Activated CD4-positive, alpha-beta memory T cell treated with anti-CD3 and anti-CD28 coated beads for 36 hours (primary cell): ENCODE measurements around the gene ZNF784. TPM values are rescaled to one million over a fixed set of nuclear protein-coding genes. Genes with fewer than 3 reads are reported as not detected.
"Not testable (repeated sequence)": the region's sequence is repeated elsewhere in the genome, so short reads cannot be mapped to it uniquely, and the experiment has no call there.

Experiments
- CTCF ChIA-PET: fragments of 350-600 bp; sonication (Branson Sonifier 250); formaldehyde crosslinking; loops from one replicate; lab custom pipeline; 2021; ENCODE audit warnings: antibody characterized with exemption, inconsistent platforms; lab: Charles Lee
- POLR2A ChIA-PET: fragments of 350-600 bp; sonication (Branson Sonifier 250); formaldehyde crosslinking; loops from one replicate; lab custom pipeline; 2021; ENCODE audit warnings: antibody characterized with exemption; lab: Charles Lee
- DNase-seq: peaks from one replicate; pipeline ENCODE4 v3.0.0-alpha.2; 2020
- H3K27ac Mint-ChIP-seq: one replicate; pipeline ENCODE4 v1.8.0; 2021; ENCODE audit warnings: mixed read lengths
- H3K27me3 Mint-ChIP-seq: one replicate; pipeline ENCODE4 v1.8.0; 2021; ENCODE audit warnings: mixed read lengths
- H3K36me3 Mint-ChIP-seq: one replicate; pipeline ENCODE4 v1.8.0; 2021; ENCODE audit warnings: mixed read lengths
- H3K4me1 Mint-ChIP-seq: one replicate; pipeline ENCODE4 v1.8.0; 2021; ENCODE audit warnings: low read depth, mixed read lengths
- H3K4me3 Mint-ChIP-seq: one replicate; pipeline ENCODE4 v1.8.0; 2021; ENCODE audit warnings: mild to moderate bottlenecking, mixed read lengths
- H3K9me3 Mint-ChIP-seq: one replicate; pipeline ENCODE4 v1.8.0; 2021; ENCODE audit warnings: mixed read lengths
- intact Hi-C: fragments of 100-400 bp; cut with micrococcal nuclease; formaldehyde crosslinking; loops from one replicate; pipeline ENCODE4 v1.15.1; 2023
- total RNA-seq, 2 experiments: library from RNA; stranded (reverse); gene quantifications; one replicate each; pipeline ENCODE4 v1.2.3, GENCODE V29; 2021

Gene ZNF784
- total RNA-seq, 2 experiments from 2014 or later: 3.9 to 4.4 TPM

DNA sequence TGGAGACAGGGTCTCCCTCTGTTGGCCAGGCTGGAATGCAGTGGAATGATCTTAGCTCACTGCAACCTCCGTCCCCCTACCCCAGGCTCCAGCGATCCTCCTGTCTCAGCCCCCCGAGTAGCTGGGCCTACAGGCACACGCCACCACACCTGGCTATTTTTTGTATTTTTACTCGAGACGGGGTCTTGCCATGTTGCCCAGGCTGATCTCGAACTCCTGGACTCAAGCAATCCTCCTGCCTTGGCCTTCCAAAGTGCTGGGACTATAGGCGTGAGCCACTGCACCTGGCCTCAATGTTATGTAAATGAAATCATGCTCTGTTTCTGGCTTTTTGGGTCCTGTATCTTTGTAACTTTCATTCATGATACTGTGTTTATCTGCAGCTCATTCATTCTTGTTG is 35.6 kb downstream of the ZNF784 start:
- no peaks in the 10 kb centered on the region for H3K9me3 Mint-ChIP-seq
- H3K4me3 Mint-ChIP-seq: no peak overlapping the region
- no peak for DNase-seq
- intact Hi-C loops: no loop called here
- no peak overlapping the region for H3K27ac Mint-ChIP-seq
- ChIA-PET POLR2A (no interaction called here), CTCF (interaction anchor here (2.0 to 3.2 kb wide), 3 partner anchors 10 to 84 kb away, joined by 7 to 12 read pairs (median 10); partner anchors contain the start of genes FIZ1 and ZNF865)
- peaks cover 18% of the 10 kb centered on the region for H3K4me1 Mint-ChIP-seq
- H3K36me3 Mint-ChIP-seq: peaks cover 8% of the 10 kb centered on the region
- H3K27me3 Mint-ChIP-seq: no peaks in the 10 kb centered on the region

DNA sequence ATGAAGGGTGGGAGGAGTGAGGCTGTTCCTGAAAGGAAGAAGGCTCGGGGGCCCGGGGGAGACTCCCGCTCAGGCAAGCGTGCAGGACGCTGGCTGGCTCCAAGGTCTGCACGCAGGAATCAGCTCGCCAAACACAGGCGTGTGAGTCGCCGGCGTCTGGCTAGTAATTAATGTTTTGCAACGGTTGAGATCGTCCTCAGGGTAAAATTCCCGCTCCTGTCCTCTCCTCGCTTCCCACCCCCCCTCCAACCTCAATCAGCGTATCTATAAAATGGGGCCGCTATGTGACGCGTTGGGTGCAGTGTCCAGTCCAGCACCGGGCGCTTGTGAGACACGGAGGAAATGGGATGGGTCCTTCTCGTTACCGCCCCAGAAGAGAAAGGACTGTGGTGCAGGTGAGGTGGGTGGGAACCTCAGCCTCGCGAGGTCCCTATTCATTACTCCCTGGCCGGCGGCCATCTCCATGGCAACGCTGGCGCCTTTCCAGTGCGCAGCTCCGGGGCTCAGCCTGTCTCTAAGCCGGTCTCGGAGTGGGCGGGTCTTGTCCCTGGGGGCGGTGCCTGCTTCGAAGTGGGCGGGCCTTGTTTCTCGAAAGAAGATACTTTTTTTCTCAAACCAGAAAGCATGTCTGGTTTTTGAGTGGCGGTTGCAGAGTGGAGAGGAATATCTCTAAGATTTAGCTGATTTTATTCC is 37.2 kb downstream of the ZNF784 start:
- Mint-ChIP-seq H3K27me3 (no peaks in the 10 kb centered on the region), H3K9me3 (no peaks in the 10 kb centered on the region), H3K36me3 (peaks cover 4% of the 10 kb centered on the region), H3K4me1 (peaks cover 19% of the 10 kb centered on the region), H3K4me3 (peak overlapping the region; percentile 75), H3K27ac (no peak overlapping the region)
- intact Hi-C loops: loop anchor here (1.0 kb wide), 1 partner anchor 12 kb away; the partner anchor contains the start of gene FIZ1
- peak; percentile 96 for DNase-seq
- POLR2A ChIA-PET: interaction anchor here (1.7 kb wide), 1 partner anchor 12 kb away, joined by 7 read pairs; the partner anchor contains the start of gene FIZ1
- CTCF ChIA-PET: interaction anchor here (1.4 to 3.2 kb wide), 4 partner anchors 12 to 83 kb away, joined by 4 to 12 read pairs (median 8); partner anchors contain the start of genes FIZ1, ZNF784 and ZNF865

DNA sequence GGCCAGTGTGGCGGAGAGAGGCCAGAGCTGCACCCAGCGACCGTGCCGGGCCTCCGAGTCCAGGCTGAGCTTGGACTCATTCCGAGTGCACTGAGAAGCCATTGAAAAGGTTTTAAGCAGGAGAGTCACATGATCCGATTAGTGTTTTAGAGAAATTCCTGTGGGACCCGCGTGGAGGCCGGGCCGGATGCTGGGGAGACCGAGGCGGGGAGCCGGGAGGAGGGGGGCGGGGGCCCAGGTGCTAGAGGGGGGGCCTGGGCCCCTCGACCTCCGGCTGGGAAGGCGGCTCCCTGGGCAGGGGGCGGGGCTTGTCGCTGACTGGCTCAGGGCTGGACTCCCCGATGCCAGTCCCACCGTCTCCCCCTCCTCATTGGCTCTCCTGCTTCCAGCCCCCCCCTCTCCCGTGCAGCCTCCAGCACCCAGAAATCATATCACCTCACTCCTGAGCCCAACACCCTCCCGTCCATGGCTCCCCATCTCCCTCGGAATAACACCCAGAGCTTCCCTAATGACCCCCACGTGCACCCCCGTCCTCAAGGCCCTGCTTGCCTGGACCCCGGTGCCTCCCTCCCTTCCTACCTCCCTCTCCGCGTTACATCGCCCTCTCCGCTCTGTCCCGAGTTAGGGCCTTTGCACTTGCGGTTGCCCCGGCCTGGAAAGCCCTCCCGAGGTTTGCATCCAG is 38.6 kb downstream of the ZNF784 start:
- H3K27ac Mint-ChIP-seq: no peak overlapping the region

DNA sequence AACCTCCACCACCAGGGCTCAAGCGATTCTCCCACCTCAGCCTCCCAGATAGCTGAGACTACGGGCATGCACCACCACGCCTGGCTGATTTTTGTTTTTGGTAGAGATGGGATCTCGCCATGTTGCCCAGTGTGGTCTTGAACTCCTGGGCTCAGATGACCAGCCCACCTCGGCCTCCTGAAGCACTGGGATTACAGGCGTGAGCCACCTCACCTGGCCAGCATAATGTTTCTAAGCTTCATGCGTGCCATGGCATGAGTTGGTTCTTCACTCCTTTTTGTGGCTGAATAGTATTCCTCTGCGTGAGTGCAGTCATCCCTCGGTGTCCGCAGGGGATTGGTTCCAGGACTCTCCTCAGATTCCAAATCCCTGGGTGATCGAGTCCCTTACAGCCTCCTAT is 39.5 kb downstream of the ZNF784 start:
- Mint-ChIP-seq H3K27ac (no peak overlapping the region), H3K4me3 (no peak overlapping the region), H3K9me3 (no peaks in the 10 kb centered on the region), H3K4me1 (peaks cover 32% of the 10 kb centered on the region), H3K27me3 (no peaks in the 10 kb centered on the region), H3K36me3 (no peaks in the 10 kb centered on the region)
- CTCF ChIA-PET: interaction anchor here (1.2 kb wide), 1 partner anchor 48 kb away, joined by 3 read pairs; no protein-coding TSS in a partner anchor
- POLR2A ChIA-PET: no interaction called here
- no peak for DNase-seq
- intact Hi-C loops: no loop called here

More for the DNA sequence above, 38.6 kb downstream of the ZNF784 start:
- Mint-ChIP-seq H3K36me3 (no peaks in the 10 kb centered on the region), H3K4me3 (peak overlapping the region; percentile 60), H3K4me1 (peaks cover 31% of the 10 kb centered on the region), H3K27me3 (no peaks in the 10 kb centered on the region), H3K9me3 (no peaks in the 10 kb centered on the region)
- CTCF ChIA-PET: interaction anchor here (1.2 to 3.2 kb wide), 2 partner anchors 47 to 81 kb away, joined by 3 to 12 read pairs; no protein-coding TSS in a partner anchor
- DNase-seq: peak; percentile 68
- POLR2A ChIA-PET: no interaction called here
- intact Hi-C loops: no loop called here

DNA sequence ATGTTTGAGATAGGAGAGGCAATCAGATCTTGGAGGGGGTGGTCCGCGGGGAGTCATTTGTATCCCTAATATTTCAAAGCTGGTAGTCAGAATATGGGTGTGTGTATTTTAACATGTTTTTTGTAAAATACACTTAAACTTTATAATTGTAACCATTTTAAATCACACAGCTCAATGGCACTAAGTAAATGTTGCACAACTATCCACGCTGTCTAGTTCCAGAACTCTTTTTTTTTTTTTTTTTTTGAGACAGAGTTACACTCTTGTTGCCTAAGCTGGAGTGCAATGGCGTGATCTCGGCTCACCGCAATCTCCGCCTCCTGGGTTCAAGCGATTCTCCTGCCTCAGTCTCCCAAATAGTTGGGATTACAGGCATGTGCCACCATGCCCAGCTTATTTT is 40.5 kb downstream of the ZNF784 start:
- H3K9me3 Mint-ChIP-seq, H3K36me3 Mint-ChIP-seq, intact Hi-C loops, POLR2A ChIA-PET, H3K27me3 Mint-ChIP-seq, H3K4me3 Mint-ChIP-seq, DNase-seq, H3K27ac Mint-ChIP-seq: not testable (repeated sequence)
- CTCF ChIA-PET: interaction anchor here (0.8 to 1.3 kb wide), 3 partner anchors 49 to 79 kb away, joined by 3 read pairs; no protein-coding TSS in a partner anchor
- H3K4me1 Mint-ChIP-seq: peaks cover 36% of the 10 kb centered on the region

DNA sequence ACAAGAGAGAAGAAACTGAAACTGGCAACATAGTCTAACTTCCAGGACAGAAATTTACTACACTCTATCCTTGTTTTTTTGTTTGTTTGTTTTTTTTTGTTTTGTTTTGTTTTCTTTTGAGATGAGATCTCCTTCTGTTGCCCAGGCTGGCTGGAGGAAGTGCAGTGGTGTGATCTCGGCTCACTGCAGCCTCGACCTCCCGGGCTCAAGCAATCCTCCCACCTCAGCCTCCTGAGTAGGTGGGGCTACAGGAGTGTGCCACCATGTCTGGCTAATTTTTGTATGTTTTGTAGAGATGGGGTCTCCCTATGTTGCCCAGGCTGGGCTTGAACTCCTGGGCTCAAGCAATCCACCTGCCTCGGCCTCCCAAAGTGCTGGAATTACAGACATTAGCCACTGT is 42.1 kb downstream of the ZNF784 start:
- not testable (repeated sequence) for H3K36me3 Mint-ChIP-seq

DNA sequence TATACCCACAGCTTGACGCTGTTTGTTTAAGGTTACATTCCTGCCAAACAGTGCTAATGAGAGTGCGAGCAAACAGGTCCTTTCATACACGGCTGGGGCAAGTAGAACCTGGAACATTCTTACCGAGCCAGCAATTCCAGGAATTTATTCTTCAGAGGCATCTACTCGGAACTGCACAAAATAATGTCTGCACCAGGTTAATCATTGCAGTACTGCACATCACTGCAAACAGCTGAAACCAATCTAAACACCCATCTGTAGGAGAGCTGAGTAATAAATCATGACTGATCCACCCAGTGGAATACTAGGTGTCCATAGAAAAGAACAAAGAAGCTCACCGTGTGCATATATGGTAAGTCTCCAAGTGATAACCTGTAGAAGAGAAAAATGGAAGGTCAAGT is 42.5 kb downstream of the ZNF784 start:
- no peak overlapping the region for H3K27ac Mint-ChIP-seq
- peaks cover 13% of the 10 kb centered on the region for H3K36me3 Mint-ChIP-seq
- H3K4me3 Mint-ChIP-seq: peak overlapping the region; percentile 76
- CTCF ChIA-PET: interaction anchor here (1.6 to 3.3 kb wide), 4 partner anchors 24 to 78 kb away, joined by 3 to 15 read pairs (median 8); partner anchors contain the start of gene ZNF865
- POLR2A ChIA-PET: interaction anchor here (1.0 kb wide), 1 partner anchor 22 kb away, joined by 3 read pairs; no protein-coding TSS in a partner anchor
- DNase-seq: no peak
- no peaks in the 10 kb centered on the region for H3K9me3 Mint-ChIP-seq
- intact Hi-C loops: no loop called here
- no peaks in the 10 kb centered on the region for H3K27me3 Mint-ChIP-seq
- H3K4me1 Mint-ChIP-seq: peaks cover 30% of the 10 kb centered on the region

More for the DNA sequence above, 42.1 kb downstream of the ZNF784 start:
- CTCF ChIA-PET: interaction anchor here (1.6 to 3.3 kb wide), 4 partner anchors 24 to 78 kb away, joined by 3 to 15 read pairs (median 8); partner anchors contain the start of gene ZNF865
- H3K27ac Mint-ChIP-seq, intact Hi-C loops, DNase-seq, H3K9me3 Mint-ChIP-seq, H3K27me3 Mint-ChIP-seq, POLR2A ChIA-PET: not testable (repeated sequence)
- Mint-ChIP-seq H3K4me3 (peak overlapping the region; percentile 76), H3K4me1 (peaks cover 34% of the 10 kb centered on the region)

GRCh38 chr19:55581145-55581822 is 43.1 kb downstream of the ZNF784 start:
- Mint-ChIP-seq H3K4me1 (peaks cover 28% of the 10 kb centered on the region), H3K36me3 (peaks cover 15% of the 10 kb centered on the region), H3K27ac (peak overlapping the region; percentile 78), H3K9me3 (no peaks in the 10 kb centered on the region), H3K4me3 (peak overlapping the region; percentile 76), H3K27me3 (no peaks in the 10 kb centered on the region)
- POLR2A ChIA-PET: interaction anchor here (1.0 kb wide), 1 partner anchor 22 kb away, joined by 3 read pairs; no protein-coding TSS in a partner anchor
- intact Hi-C loops: no loop called here
- peak; percentile 43 for DNase-seq
- CTCF ChIA-PET: interaction anchor here (1.6 to 3.3 kb wide), 4 partner anchors 25 to 77 kb away, joined by 3 to 15 read pairs (median 8); partner anchors contain the start of gene ZNF865

DNA sequence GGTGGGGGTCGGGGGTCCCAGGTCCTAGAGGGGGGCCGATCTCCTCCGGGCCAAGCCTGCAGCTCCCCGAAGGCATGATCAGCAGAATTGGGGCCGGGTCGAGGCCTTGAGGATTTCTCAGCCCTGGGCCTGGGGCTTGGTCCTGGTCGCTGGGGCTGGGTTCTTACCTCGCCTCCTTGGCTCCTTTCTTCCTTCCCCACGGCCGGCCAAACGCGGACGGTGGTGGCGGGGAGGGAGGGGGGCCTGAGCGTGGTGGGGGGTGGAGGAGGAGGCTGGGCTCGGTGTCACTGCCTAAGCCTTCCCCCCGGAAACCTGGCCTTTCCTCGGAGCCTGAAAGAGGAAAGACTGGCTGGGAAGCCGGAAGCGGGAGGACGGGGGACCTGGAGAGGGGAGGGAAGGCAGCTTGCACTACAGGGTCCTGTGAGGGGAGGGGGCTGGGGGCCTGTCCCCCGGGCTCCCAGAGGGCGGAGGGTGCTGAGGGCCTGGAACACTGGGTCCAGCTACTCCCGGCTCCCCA is 43.7 kb downstream of the ZNF784 start, which contains the start of gene ZNF579:
Gene ZNF579 (minus strand): TSS at position 221 of the 517 bp plus-strand sequence. CDS start 1,209 bp downstream, outside the sequence.
- intact Hi-C loops: loop anchor here (1.0 kb wide), 1 partner anchor 44 kb away; the partner anchor contains the start of gene ZNF784
- no peaks in the 10 kb centered on the region for H3K27me3 Mint-ChIP-seq

GRCh38 chr19:55579766-55580621 is 44.4 kb downstream of the ZNF784 start:
- Mint-ChIP-seq H3K4me1 (peaks cover 18% of the 10 kb centered on the region), H3K9me3 (no peaks in the 10 kb centered on the region), H3K4me3 (peak overlapping the region; percentile 76), H3K36me3 (peaks cover 15% of the 10 kb centered on the region), H3K27ac (peak overlapping the region; percentile 70), H3K27me3 (no peaks in the 10 kb centered on the region)
- intact Hi-C loops: loop anchor here (1.0 kb wide), 1 partner anchor 44 kb away; the partner anchor contains the start of gene ZNF784
- DNase-seq: no peak
- ChIA-PET POLR2A (interaction anchor here (0.8 kb wide), 1 partner anchor 20 kb away, joined by 5 read pairs; the partner anchor contains the start of genes FIZ1 and ZNF524), CTCF (interaction anchor here (2.4 to 3.3 kb wide), 3 partner anchors 26 to 76 kb away, joined by 7 to 15 read pairs (median 10); partner anchors contain the start of gene ZNF865)

More for the DNA sequence above, 43.7 kb downstream of the ZNF784 start, which contains the start of gene ZNF579:
- peak; percentile 88 for DNase-seq
- Mint-ChIP-seq H3K9me3 (no peaks in the 10 kb centered on the region), H3K27ac (peak within 1 kb of the TSS; percentile 78), H3K36me3 (peaks cover 15% of the 10 kb centered on the region), H3K4me3 (peak within 1 kb of the TSS; percentile 76), H3K4me1 (peaks cover 23% of the 10 kb centered on the region)
- ChIA-PET CTCF (interaction anchor here (2.4 to 3.3 kb wide), 3 partner anchors 25 to 77 kb away, joined by 7 to 15 read pairs (median 10); partner anchors contain the start of gene ZNF865), POLR2A (interaction anchor here (0.8 to 1.0 kb wide), 2 partner anchors 19 to 23 kb away, joined by 3 to 5 read pairs; partner anchors contain the start of genes FIZ1 and ZNF524)
